CD4-positive, alpha-beta T cell treated with Interleukin-17A for 1 hour (primary cell): ENCODE measurements around the gene EIF5B.

Experiments
- DNase-seq: peaks from one replicate; pipeline ENCODE4 v3.0.0-alpha.2; 2020

EIF5B gene

DNA sequence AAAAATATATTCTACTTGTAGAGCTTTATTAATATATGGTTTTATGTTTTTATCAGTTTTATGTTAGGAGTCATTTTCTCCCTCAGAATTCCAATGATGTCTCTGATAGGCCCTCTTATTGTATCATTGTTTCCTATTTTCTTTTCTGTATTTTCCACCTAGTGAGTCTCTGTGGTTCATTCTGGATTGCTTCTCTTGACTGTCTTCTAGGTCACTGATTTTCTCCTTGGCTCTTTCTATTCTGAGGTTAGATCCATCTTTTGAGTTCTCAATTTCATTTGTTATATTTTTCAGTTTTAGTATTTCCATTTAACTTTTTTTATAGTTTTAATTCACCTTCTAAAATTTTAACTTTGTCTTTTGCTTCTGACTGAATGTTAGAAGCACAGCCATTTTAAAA is 37.6 kb downstream of the EIF5B start:
- DNase-seq = no peak

DNA sequence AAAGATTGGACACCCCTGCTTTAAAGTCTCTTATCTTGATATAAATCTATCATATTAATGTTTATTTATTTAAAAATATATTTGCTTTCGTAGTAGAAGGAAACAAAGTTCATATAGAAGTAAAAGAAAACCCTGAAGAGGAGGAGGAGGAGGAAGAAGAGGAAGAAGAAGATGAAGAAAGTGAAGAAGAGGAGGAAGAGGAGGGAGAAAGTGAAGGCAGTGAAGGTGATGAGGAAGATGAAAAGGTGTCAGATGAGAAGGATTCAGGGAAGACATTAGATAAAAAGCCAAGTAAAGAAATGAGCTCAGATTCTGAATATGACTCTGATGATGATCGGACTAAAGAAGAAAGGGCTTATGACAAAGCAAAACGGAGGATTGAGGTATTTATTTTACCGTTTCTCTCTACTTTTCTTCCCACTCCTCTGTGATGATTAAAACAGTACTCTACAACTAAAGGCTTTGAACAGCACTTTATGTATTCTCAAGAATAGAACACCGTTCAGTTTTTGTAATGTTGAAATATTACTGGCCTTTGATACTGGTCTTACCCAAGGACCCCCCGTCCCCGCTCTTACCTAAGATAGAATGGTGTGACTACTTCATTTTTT is 39.2 kb downstream of the EIF5B start:
- DNase-seq = no peak

DNA sequence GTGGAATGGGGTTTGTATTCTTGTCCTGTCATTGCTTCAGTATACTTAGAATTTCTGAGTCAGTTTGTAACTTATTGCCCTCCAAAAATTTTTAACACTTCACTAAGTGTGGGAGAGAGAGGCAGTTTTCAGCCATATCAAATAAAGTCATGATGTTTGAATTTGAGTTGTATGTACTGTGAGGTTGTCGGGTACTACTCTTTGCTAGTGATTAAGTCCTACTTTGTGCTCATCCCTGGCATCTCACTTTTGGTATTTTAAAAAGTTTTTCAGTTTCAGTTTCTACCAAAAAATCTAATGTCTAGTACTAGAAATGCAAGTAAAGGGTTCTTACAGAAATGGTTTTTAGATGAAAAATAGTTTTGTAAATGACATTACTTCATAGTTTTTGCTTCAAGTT is 40.7 kb downstream of the EIF5B start:
- DNase-seq = no peak

DNA sequence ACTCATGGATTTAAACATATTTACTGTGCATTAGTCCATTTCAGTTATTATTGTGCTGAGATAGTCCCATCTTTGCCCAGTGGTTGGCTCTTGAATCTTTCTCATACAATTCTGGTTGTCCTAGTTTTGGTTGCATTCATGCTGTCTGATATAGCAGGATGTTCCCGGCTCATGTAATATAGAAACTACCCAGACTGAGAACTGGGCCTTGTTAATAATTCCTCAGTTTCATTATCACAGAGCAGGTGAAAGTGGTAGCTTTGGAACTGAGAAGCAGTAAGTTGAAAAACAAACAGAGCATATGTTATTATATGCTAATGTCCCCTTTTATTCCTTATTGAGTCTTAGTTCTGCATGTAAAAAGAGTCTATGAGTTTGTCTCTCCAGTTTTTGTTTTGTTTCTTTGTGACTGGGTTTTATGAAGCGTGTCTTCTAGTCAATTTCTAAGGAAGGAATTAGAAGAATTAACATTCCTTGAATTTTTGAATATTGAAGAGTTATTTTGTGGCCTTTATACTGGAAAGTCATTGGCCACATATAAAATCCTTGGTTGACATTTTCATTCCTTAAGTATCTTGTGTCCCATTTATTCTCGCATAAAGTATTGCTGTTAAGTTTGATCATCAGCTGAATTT is 43.3 kb downstream of the EIF5B start:
- no peak for DNase-seq

DNA sequence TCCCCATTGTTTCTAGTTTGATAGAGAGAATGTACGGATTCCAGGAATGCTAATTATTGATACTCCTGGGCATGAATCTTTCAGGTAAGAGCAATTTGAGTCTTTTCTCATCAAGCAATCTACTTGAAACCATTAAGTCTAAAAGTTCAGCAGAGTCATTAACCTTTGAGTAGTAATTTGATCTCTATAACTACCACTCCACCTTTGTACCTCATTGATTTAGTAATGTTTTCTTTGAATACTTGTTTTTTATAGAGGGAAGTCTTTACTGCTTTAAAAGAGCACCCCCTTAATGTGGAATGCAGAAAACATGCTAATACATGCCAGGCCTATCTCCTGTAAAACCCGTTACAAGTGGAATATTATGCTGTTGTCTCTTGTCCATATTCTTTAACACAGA is 45.0 kb downstream of the EIF5B start:
- no peak for DNase-seq

DNA sequence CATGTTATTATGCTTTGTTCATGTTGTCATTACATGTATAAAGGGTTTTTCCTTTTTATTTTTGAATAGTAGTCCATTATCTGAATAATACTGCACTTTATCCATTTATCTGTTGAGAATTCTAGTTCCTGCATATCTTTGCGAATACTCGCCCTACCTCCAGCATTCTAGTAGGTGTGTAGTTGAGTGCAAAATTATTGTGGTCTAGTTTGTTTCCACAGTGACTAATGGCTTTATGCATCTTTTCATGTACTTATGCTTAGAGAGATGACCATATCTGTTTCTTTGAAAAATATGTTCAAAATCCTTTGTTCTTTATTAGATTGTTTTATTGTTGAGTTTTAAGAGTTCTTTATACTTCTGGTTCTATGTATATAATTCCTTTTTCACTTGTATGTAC is 48.8 kb downstream of the EIF5B start:
- DNase-seq = no peak

DNA sequence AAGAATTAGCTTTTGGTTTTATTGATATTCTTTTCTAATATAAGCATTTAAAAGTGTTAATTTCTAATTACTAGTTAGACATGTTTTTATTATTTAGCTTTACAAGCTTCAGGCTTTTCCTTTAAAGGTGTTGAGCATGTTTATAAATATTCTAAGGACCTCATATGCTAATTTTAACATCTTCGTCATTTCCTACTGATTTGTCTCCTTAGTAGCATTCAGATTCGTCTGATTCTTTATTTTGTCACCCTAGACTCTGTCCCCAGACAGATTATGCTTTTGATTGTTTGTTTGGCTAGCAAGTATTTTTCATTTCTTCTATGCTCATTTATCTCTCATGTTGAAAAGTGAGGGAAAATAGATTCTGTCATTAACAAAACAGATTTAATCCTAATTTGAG is 51.7 kb downstream of the EIF5B start:
- no peak for DNase-seq

DNA sequence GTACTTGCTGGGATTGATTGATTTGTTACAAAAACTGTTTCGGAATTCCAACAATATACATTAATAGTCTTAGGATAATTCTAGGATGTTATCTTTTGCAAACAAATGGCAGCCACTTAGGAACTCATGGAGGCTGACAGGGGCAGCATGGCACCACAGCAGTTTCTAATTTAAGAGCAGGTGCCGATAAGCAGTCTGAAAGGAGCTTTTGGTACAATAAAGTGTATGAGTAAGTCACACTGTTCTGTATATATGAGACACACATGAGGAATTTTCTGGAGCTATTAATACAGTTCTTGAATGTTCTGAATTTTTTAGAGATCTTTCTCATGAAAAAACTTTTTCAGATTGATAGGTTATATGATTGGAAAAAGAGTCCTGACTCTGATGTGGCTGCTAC is 52.2 kb downstream of the EIF5B start:
- DNase-seq = no peak

DNA sequence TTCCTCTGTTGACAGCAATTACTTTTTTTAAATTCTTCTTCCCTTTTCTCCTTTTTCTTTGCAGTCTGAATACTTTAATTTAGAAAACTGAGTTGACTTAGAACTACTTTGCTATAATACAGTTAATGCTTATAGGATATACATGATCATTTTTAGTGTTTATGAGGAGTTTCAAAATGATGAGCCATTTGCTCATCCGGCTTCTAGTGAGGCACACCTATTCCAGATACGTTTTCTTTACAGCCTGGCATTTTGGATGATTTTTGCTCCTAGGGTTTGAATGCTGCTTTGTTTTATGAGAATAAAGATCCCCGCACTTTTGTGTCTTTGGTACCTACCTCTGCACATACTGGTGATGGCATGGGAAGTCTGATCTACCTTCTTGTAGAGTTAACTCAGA is 52.8 kb downstream of the EIF5B start:
- no peak for DNase-seq

DNA sequence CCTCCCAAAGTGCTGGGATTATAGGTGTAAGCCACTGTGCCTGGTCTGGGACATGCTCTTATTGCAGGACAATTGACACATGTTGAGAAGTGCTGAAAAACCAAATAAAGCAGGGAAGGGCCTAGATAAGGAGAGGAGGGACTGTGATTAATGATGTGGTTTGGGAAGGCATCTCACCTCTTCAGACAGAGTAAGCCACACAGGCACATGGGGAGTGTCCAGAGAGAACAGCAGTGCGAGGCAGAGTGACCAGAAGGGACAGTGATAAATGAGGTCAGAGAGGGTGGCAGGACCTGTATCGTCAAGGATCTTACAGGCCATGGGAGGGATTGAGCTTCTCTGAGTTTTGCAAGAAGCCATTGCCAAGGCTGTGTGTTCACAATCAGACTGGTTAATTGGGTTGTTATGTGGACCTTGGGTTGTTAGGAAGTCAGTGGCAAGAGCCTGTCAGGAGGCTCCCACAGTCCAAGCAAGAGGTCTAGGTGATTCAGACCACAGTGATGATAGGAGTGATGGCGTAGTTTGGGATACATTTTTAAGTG is 58.5 kb downstream of the EIF5B start:
- DNase-seq = no peak

DNA sequence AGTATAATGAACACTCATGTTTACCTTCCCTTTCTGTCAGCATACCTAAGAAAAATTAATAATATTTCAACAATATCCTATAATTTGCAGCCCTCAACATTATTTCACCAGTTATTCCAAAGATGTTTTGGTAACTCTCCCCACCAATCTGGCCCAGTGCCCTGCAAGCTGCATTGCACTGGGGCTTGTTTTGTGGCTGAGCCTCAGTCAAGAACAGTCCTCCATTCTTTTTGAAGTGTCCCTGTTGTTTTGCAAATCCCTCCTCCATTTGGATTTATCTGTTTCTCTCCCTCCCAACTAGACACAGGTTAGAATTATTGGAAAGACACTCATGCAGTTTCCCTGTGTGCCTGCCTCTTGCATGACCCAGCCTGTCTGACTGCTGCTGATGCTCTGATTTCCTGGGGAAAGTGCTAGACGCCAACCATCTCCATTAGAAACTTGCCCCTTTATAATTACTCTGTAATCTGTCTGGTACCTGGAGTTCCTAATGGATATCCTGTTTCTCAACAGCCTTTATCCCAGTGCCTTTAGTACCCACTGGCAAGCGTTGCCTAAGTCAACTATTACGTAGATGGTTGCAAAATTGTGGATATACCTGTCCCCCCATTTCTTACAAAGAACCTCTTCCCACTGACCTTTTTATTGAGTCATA is 60.2 kb downstream of the EIF5B start:
- no peak for DNase-seq

DNA sequence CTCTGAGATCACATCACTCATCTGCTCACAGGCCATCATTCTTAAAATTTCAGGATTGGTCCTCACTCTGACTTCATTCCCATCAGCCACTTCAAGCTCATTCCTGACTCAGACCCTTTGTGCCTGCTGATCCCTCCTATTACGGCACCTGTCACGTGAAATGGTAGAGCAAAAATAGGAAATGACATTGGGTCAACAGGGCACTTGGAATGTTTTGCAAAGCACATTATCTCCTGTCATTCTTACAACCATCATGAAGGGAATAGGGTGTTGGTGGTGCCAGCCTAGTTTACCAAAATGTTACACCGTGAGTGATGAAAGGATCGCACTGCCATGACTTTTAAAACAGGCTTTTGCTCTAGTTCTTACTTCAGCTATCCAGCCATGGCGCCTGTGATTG is 61.1 kb downstream of the EIF5B start:
- no peak for DNase-seq

DNA sequence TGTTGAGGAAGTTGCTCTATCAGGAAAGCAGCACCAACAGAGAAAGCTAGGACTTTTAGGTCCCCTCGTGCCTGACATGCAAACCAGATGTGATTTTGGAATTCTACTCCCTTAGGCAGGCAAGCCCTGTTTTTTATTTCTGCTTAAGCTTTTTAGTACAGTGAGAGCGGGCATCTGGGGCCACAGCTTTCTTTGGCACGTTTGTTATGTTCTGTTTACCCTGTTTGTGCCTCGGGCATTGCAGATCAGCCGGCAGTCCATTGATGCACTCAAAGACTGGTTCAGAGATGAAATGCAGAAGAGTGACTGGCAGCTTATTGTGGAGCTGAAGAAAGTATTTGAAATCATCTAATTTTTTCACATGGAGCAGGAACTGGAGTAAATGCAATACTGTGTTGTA is 61.9 kb downstream of the EIF5B start:
- DNase-seq = no peak

DNA sequence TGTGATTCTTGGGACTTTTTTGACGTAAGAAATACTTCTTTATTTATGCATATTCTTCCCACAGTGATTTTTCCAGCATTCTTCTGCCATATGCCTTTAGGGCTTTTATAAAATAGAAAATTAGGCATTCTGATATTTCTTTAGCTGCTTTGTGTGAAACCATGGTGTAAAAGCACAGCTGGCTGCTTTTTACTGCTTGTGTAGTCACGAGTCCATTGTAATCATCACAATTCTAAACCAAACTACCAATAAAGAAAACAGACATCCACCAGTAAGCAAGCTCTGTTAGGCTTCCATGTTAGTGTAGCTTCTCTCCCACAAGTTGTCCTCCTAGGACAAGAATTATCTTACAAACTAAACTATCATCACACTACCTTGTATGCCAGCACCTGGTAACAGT is 62.6 kb downstream of the EIF5B start:
- DNase-seq = no peak

DNA sequence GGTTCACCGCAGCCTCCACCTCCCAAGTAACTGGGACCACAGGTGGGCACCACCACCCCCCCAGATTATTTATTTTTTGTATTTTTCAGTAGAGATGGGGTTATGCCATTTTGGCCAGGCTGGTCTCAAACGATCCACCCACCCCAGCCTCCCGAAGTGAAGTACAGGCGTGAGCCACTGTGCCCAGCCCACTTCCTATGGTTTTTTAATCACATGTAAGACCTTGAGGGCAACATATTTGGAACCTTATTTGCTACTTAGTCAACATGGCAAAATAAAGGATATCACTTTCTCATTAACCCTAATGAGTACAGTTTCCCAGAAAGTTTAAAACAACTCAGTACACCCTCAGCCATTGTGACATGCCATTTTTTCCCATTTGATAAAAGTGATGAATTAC is 64.7 kb downstream of the EIF5B start:
- no peak for DNase-seq

DNA sequence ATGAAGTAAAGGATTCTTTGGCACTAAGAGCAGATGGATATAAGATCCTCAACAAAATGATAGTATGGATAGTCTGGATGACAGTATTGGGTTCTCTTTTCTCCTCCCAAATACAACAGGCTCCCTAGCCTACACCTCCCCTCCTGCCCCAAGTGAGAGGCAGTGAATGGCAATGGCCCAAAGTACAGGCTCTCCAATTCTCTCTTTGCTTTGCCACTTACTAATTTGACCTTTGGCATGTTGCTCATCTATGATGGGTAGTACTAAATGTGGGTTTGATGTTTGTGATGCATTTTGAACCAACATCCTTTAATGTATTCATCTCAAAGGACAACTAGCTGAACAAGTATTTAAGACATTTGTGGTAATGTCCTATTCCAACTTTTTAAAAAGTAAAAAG is 65.9 kb downstream of the EIF5B start:
- no peak for DNase-seq

DNA sequence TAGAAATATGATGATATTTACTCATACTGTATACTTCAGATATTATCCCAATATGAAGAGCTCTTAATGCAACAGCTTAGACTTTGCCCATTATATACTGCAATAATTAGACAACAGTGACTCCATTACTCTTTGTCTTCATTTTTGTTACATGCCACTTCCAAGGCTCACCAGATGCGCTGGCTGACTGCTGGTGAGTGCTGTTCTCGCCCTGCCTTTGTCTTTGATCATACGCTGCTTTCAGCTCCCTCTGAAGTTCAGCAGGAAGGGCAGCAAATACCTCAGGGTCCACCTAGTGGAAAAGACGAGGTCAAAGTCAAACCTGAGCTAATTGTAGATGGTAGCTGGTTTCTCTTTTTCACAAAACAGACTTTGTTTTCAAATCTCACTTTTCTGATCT is 66.3 kb downstream of the EIF5B start:
- no peak for DNase-seq

DNA sequence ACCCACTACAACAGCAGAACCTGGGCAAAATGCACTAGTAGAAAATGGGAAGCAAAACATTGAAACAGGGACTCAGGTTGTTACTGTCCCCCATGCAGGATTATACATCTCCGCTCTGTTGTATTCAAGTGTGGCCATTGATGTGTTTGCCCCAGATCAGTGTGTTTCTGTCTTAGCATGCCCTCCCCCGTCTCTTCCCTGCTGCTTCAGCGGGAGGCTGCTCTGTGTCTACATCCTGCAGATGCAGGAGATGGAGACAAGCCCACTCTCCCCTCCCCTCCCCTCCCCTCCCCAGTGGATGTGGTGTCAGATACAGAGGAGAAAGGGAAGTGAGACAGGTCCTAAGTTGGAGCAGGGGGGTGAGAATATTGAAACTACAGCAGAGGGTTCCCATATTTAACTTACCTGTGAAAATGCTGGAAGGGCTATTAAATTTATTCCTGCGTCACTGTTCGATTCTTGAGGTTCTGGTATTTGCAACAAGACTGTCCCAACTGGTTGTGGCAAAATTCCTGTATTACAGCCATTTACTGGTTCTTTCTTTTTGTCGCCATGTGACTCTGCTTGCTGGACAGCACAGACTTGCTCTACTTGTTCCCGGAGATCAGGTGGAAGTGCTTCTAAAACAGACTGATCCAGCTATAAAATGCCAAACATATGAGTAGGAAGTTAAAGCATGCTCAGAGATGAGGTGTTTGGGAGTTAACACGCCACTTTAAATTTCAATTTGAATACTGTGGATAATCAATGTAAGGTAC is 67.0 kb downstream of the EIF5B start:
- no peak for DNase-seq

DNA sequence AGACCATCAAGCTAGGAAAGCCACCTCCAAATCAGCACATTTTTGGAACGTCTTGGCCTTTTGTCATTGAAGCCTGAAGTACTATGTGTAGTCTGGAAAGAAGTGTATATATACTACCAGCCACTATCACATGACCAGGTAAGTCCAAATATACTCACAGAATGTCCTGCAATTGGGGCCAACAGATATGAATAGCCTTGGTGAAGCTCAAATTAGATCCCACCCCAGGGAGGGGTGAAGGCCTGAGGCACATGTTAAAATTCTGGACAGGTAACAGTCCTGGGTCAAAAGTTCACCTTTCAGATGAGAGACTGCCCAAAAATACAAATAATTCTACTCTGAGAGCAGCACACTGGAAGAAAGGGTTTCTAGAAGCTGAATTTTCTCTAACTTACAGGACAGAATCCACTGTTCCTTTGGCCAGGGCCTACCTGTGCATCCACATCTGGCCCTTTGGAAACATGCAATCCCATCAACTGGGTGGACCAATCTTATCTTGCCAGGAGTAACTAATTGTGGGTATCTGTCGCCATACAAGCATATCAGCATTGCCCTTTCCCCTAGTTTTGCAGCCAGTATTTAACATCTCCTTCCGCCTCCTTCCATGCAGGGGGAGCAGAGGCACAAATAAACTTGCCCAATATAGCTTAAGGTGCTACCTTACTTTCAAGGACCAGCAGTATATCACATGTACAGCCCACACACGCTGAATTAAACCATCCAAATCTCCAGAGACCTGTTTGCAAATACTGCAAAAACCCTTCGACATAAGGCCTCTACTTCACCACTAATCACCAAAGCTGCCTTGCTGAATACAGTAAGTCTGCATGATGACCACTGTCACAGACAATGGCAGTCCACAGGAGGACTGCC is 67.8 kb downstream of the EIF5B start:
- no peak for DNase-seq

DNA sequence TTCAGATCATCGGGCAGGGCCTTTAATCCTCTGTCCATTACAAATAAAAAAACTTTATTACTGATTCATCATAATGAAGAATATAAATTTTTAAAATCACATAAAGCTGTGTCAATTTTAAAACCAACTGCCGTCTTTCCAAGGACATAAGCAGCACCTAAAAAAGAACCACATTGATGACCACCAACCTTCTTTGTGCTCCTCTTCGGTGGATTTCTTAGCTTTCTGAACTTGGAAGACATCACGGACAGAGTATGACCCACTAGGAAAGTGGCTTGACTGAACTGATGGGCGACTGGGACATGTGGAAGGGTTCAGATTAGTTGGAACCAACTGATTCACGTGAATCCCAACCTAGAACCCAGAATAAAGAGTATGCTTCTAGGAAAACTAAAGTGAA is 68.9 kb downstream of the EIF5B start:
- no peak for DNase-seq

DNA sequence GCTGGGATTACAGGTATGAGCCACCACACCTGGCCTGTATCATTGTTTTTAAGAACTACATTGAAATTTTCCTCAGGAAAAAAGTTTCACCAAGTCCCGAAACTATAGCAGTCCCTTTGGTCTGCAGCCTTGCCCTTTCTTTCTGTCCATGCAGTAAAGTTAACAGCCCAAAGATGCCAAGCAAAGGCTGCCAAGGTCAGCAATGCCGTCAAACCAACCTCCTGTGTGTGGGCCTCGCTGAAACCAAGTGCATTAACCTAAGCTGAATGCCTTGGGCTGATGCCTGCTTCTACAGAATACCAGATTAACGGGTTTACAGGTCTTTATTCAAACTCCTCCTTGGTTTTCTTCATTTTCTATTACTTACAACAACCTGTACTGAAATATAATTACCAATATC is 73.1 kb downstream of the EIF5B start:
- no peak for DNase-seq

DNA sequence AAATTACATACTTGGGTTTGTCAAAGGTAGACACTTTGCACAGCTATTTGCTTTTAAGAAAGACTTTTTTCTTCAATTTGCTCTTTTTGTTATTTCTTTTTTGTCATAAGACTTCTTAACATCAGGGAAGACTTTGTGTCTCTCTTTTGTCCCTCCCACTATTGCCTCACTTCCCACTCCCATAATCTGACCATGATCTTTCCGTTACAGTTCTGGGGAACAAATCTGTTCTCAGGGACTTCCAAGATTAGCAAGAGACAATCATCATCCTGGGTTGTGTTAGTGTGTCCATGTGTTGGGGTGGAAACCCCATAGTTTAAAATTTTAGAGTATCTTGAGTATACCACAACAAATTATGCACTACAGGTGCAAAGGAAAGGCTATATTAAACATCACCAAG is 77.4 kb downstream of the EIF5B start:
- DNase-seq = no peak

DNA sequence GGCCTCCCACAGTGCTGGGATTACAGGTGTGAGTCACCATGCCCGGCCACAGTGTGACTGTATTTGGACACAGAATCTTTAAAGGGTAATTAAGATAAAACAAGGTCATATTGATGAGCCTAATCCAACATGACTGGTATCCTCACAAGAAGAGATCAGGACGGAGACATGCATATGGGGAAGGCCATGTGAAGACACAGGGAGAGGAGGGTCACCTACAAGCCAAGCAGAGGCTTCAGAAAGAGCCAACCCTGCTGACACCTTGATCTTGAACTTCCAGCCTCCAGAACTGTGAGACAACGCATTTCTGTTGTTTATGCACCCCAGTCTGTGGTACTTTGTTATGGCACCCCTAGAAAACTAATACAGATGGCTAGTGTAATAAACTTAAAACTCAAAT is 80.2 kb downstream of the EIF5B start:
- DNase-seq = no peak
